Loucy (cell line): Measurements from ENCODE around the gene IL6R.
A peak's percentile ranks its signal among the peaks of the same experiment; 100 is the strongest.

Experiments used
- H2AFZ ChIP-seq: fragments of 200-600 bp; sonication (generic); 2 replicates; pipeline ENCODE4 v1.6.0; 2016; ENCODE audit warnings: antibody characterized with exemption, mild to moderate bottlenecking, low read length, moderate library complexity
- H3F3A ChIP-seq: fragments of 200-600 bp; 2 replicates; pipeline ENCODE4 v1.6.0; 2016; ENCODE audit warnings: antibody characterized with exemption, low read depth, mild to moderate bottlenecking
- H3K27me3 ChIP-seq: fragments of 200-600 bp; sonication (generic); 2 replicates; pipeline ENCODE4 v1.6.1; 2014; ENCODE audit warnings: low read length, mild to moderate bottlenecking; ENCODE audit not compliant: insufficient read depth, poor library complexity, severe bottlenecking
- H3K36me3 ChIP-seq: fragments of 200-600 bp; sonication (generic); 2 replicates; pipeline ENCODE4 v1.6.1; 2016; ENCODE audit warnings: low read length; ENCODE audit not compliant: insufficient read depth
- H3K4me1 ChIP-seq: fragments of 200-600 bp; sonication (generic); 2 replicates; pipeline ENCODE4 v1.5.1; 2014; ENCODE audit warnings: low read length, mild to moderate bottlenecking; ENCODE audit not compliant: insufficient read depth, poor library complexity, severe bottlenecking
- H3K4me2 ChIP-seq: fragments of 200-600 bp; sonication (generic); 2 replicates; pipeline ENCODE4 v1.6.0; 2014; ENCODE audit warnings: antibody characterized with exemption, low read length, low read depth, mild to moderate bottlenecking; ENCODE audit not compliant: poor library complexity, severe bottlenecking
- H3K4me3 ChIP-seq: fragments of 200-600 bp; sonication (generic); 2 replicates; pipeline ENCODE4 v1.5.1; 2014; ENCODE audit warnings: low read length, mild to moderate bottlenecking, mixed read lengths; ENCODE audit not compliant: poor library complexity, severe bottlenecking
- H3K79me2 ChIP-seq: fragments of 200-600 bp; sonication (generic); 2 replicates; pipeline ENCODE4 v1.6.1; 2014; ENCODE audit warnings: low read length; ENCODE audit not compliant: insufficient read depth
- H3K9ac ChIP-seq: fragments of 200-600 bp; sonication (generic); 2 replicates; pipeline ENCODE4 v1.6.0; 2014; ENCODE audit warnings: mild to moderate bottlenecking, low read depth, low read length, moderate library complexity; ENCODE audit not compliant: poor library complexity, severe bottlenecking
- H3K9me2 ChIP-seq: fragments of 200-600 bp; sonication (generic); replicated peaks from 2 replicates; pipeline ENCODE4 v1.6.1; 2016; ENCODE audit warnings: low read depth, low read length, mixed read lengths
- H3K9me3 ChIP-seq: fragments of 200-600 bp; sonication (generic); 2 replicates; pipeline ENCODE4 v1.6.1; 2014; ENCODE audit warnings: mild to moderate bottlenecking, antibody characterized with exemption, low read length, low read depth; ENCODE audit not compliant: insufficient read depth
- H4K20me1 ChIP-seq: fragments of 200-600 bp; sonication (generic); 2 replicates; pipeline ENCODE4 v1.6.0; 2014; ENCODE audit warnings: antibody characterized with exemption, low read length, mild to moderate bottlenecking; ENCODE audit not compliant: insufficient read depth, poor library complexity, severe bottlenecking
- CTCF ChIP-seq: fragments of 200-600 bp; sonication (generic); conservative IDR thresholded peaks from 2 replicates; pipeline ENCODE4 v1.5.1; 2014; ENCODE audit warnings: mild to moderate bottlenecking, antibody characterized with exemption, low read length
- EZH2phosphoT487 ChIP-seq: fragments of 200-600 bp; IDR thresholded peaks from 2 replicates; pipeline ENCODE4 v1.6.1; 2018; ENCODE audit warnings: antibody characterized with exemption, mild to moderate bottlenecking, moderate library complexity, borderline replicate concordance

IL6R gene

GRCh38 chr1:154442006-154442740 lies 37.0 kb downstream of the IL6R start:
- Histone ChIP-seq H3K9me2 (no peaks in the 10 kb centered on the region), H3K9me3 (no peaks in the 10 kb centered on the region), H3K4me1 (peaks cover 13% of the 10 kb centered on the region), H3K4me3 (no peak overlapping the region), H3F3A (no peaks in the 10 kb centered on the region), H3K4me2 (no peak overlapping the region), H3K79me2 (no peaks in the 10 kb centered on the region), H3K27me3 (no peaks in the 10 kb centered on the region), H3K36me3 (no peaks in the 10 kb centered on the region), H4K20me1 (no peaks in the 10 kb centered on the region), H3K9ac (no peak overlapping the region), H2AFZ (no peak overlapping the region)
- no peak for TF ChIP-seq EZH2phosphoT487
- peak; percentile 71 for TF ChIP-seq CTCF

DNA sequence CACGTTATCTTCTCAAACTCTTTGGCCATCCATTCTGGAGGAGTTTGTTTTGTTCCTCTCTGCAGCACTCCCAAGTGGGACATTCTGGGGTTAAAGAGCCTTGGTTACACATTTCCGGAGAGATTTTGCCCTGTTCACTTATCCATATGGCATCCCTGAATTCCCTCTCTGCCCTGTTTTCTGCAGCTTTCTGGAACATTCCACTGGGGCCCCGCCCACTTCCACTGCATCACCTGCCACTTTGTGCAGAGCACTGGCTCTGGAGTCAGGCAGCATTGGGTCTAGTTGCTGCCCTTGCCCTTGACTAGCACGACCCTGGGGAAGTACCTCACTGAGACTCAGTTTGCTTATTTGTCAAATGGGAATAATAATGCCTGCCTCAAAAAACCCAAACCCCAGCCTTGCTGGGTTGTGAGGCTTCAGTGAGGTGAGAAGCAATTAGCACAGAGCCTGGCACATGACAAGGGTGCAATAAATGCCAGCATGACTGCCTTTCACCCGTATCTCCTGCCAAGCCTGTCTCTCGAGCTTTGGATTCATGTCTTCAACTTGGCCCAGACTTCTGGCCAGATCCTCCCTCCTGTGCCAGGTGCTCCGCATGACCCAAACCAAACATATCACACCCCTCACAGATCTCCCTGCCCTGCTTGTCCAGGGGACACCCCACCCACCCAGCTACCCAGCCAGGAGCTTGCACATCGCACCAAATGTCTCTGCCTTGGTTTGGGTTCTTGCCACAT lies 38.3 kb downstream of the IL6R start:
- Histone ChIP-seq H3K4me2 (no peak overlapping the region), H4K20me1 (no peaks in the 10 kb centered on the region), H3K9me2 (no peaks in the 10 kb centered on the region), H3F3A (no peaks in the 10 kb centered on the region), H3K9ac (no peak overlapping the region), H3K27me3 (peaks cover 7% of the 10 kb centered on the region), H3K79me2 (no peaks in the 10 kb centered on the region), H3K9me3 (no peaks in the 10 kb centered on the region), H3K36me3 (no peaks in the 10 kb centered on the region), H3K4me1 (peaks cover 13% of the 10 kb centered on the region), H2AFZ (no peak overlapping the region), H3K4me3 (no peak overlapping the region)
- TF ChIP-seq CTCF (no peak), EZH2phosphoT487 (no peak)

- Histone ChIP-seq H4K20me1 (no peaks in the 10 kb centered on the region), H3K36me3 (no peaks in the 10 kb centered on the region), H2AFZ (no peak overlapping the region), H3K9ac (no peak overlapping the region), H3K79me2 (no peaks in the 10 kb centered on the region), H3K4me3 (no peak overlapping the region), H3K4me2 (peak overlapping the region; percentile 8), H3K9me2 (no peaks in the 10 kb centered on the region), H3F3A (no peaks in the 10 kb centered on the region), H3K4me1 (peaks cover 13% of the 10 kb centered on the region), H3K9me3 (no peaks in the 10 kb centered on the region), H3K27me3 (peaks cover 7% of the 10 kb centered on the region)
- TF ChIP-seq CTCF (no peak), EZH2phosphoT487 (0 out of 2 replicates have a peak, but pooled peaks have one; percentile 27)
These were observed 39.9 kb downstream of the IL6R start for GRCh38 chr1:154445040-154445472.
